Islet of Langerhans (tissue), 1 donor: ENCODE measurements around the gene DERA.
"Not testable (repeated sequence)": the region's sequence is repeated elsewhere in the genome, so short reads cannot be mapped to it uniquely, and the experiment has no call there.

Experiments
- FAIRE-seq: peaks from one replicate; lab custom pipeline; 2011; peaks lifted over from hg19 to GRCh38; lab: Jason Lieb, UNC

The DERA gene

DNA sequence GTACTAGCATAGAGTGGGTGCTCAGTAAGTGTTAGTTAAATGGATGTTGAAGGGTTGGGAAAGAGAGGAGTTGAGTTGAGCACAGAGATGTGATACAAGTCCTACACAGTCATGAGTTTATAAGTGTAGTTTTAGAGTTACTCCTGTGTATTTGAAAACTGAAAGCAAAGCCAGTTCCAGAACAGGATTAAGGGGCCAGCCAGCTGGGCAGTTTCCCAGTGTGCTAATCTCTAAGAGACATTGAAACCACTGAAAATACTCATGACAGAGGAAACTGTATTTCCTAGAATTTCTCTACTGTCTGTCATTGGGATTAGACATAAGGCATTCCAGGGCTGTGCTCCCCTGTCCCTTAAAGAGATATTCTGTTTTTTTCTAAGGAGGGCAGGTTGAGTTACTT lies 101.0 kb downstream of the DERA start:
- FAIRE-seq, result no peak

DNA sequence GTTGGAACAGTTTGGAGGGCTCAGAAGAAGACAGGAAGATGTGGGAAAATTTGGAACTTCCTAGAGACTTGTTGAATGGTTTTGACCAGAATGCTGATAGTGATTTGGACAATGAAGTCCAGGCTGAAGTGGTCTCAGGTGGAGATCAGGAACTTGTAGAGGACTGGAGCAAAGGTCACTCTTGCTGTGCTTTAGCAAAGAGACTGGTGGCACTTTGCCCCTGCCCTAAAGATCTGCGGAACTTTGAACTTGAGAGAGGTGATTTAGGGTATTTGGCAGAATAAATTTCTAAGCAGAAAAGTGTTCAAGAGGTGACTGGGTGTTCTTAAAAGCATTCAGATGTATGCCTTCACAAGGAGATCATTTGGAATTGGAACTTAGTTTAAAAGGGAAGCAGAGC lies 102.6 kb downstream of the DERA start:
- FAIRE-seq, result not testable (repeated sequence)

DNA sequence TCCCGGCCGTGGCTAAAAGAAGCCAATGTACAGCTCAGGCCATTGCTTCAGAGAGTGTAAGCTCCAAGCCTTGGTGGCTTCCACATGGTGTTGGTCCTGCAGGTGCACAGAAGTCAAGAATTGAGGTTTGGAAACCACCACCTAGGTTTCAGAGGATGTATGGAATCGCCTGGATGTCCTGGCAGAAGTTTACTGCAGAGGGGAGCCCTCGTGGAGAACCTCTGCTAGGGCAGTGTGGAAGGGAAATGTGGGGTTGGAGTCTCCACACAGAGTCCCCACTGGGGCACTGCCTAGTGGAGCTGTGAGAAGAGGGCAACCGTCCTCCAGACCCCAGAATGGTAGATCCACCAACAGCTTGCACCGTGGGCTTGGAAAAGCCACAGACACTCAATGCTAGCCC lies 103.3 kb downstream of the DERA start:
- not testable (repeated sequence) for FAIRE-seq

DNA sequence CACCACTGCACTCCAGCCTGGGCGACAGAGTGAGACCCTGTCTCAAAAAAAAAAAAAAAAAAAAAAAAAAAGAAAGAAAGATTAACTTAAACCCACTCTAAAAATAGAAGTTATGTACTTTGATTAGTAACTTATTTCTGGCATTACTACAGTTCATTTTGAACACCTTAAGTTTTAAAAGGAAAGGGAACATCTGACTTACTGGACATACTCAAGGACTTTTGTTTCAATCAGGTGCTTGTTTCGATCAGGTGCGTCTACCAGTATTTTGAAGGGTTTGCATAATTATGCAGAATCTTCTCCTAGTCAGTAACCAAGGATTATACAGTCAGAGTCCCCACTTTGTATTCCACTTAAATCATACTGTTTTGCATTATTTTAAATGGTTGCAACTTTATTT lies 105.6 kb downstream of the DERA start:
- FAIRE-seq, result no peak

DNA sequence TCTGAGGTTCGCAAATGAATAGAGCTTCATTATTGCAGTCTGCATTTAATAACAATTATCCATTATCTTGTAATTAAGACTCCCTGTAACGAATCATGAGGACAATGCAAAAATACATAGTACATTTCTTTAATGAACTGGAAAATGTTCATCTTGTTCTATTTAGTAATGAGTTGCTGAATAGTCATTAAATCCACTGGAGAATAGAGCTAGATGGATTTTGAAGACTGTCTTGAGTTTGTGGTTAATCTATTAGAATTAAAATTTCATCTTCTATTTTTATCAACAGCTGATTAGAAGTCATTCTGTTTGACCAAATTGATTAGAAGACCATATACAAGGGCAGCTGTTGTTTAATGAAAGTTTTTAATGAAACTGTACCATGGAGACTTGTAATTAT lies 107.2 kb downstream of the DERA start:
- FAIRE-seq, result no peak

DNA sequence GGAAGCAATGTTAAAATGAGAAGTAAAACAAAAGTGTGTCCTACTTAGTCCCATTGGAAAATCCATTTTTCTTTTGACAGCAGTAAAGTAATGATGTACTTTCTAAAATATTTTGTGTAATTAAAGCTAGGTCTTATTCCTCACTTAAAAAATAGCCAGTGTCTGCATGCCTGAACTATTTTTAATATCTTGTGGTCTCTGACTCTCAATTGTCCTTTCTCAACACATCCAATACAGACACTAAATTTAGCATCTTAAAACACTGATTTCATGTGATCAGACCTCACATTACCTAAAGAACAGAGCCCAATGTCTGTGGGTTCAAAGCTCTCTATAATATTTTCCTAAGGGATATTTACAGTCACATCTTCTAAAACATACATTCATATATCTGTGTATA lies 108.0 kb downstream of the DERA start:
- no peak for FAIRE-seq

DNA sequence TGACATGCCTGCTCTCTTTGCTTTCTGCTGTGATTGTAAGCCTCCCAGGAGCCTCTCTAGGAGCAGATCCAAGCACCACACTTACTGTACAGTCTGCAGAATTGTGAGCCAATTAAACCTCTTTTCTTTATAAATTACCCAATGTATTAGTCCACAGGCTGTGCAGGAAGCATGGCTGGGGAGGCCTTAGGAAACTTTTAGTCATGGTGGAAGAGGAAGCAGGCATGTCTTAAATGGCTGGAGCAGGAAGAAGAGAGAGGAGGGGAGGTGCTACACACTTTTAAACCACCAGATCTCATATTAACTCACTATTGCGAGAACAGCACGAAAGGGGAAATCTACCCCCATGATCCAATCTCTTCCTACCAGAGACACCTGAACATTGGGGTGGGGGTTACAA lies 108.9 kb downstream of the DERA start:
- FAIRE-seq, result no peak

DNA sequence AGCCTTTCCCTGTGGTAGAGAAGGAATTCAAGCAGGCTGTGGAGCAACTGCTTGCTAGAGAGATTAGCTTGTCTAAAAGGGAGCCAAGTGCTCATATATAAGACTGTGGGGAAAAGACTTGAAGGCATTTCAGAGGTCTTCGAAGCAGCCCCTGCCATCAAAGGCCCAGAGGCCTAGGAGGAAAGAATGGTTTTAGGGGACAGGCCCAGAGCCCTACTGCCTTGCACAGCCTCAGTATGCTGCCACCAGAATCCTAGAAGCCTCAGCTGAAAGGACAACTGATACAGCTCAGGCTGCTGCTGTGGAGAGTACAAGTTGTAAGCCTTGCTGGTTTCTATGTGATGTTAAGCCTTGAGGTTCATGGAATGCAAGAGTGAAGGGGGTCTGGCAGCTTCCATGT lies 109.9 kb downstream of the DERA start:
- no peak for FAIRE-seq

DNA sequence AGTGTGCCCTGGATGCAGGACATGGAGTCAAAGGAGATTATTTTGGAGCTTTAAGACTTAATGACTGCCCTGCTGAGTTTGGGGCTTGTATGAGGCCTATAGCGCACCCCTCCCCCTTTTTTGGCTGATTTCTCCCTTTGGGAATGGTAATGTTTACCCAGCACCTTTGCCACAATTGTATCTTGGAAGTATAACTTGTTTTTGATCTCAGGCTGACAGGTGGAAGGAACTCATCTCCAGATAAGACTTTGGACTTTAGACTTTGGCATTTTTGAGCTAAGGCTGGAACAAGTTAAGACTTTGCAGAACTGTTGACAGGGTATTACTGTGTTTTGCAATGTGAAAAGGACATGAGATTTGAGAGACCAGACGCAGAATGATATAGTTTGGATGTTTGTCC lies 110.5 kb downstream of the DERA start:
- FAIRE-seq, result no peak

DNA sequence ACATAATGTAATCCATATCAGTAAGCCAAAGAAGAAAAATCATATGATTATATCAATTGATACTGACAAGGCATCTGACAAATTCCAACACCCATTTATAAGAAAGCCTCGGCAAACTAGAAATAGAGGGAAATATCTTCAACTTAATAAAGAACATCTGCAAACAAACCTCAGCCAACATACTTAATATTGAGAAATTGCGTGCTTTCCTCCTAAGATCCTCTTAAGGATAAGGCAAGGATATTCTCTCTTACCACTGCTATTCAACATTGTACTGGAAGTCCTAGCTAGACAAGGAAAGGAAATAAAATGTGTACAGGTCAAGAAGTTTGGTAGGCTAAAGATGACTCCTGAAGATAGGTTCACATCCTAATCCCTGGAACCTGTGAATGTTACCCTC lies 115.9 kb downstream of the DERA start:
- FAIRE-seq, result no peak

DNA sequence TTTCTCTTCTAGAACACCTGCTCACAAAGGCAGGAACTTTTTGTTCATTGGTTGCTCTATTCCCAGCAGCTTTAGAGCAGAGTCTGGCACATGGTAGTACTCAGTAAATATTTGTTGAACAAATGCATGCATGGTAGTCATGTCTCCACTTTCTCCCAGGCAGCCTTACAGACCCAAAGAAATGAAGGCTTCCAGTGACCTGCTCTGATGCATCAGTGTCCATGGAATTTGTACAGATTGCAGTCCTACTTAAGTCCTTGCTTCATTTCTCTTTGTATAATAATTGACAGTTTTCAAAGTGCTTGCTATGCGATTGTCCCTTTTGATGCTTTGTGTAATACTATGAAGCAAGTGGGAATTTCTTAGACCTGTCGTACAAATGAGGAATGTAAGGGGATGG lies 119.6 kb downstream of the DERA start:
- no peak for FAIRE-seq

DNA sequence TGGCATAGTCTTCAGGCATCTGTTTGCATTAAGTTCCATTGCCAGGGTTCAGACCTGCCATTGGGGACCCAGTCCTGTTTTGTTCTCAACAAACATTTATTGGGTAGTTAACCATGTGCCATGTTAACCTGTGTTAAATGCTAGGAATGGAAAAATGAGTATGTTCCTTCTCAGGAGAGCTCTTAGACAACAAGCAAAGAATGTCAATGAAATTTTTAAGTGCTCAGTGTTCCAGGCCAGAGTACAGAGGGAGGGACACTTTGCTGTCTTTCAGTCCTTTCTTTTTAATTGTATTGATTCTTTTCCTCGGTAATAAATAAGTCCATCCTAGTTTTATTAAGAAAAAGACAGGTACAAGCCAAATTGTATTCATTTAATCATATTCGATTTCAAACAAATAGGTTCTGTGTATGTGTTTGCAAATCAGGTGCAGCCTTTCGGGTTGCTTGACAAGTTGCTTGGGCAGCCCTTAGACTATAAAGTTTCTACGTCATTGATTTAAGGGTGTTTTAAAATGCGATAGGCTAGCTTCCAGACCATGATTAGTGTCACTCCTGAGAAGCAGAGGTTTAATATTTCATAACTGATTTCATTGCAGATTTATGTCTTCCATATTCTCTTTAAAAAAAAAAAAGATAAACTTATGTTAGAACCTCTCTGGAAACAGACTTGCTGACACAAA lies 123.1 kb downstream of the DERA start:
- FAIRE-seq, result no peak

DNA sequence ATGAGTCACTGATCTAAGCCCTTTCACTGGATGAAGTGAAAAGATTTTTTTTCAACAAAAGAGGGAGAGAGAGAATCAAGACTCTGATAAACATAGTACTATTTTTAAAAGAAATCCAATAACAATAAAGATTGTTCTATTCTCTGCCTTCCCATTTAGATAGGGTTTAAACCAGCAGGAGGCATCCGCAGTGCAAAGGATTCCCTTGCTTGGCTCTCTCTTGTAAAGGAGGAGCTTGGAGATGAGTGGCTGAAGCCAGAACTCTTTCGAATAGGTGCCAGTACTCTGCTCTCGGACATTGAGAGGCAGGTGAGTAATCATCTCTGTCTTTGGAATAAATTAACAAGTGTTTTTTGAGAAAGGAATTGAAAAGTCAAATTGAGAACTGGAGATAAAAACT lies 124.9 kb downstream of the DERA start:
- FAIRE-seq, result no peak

DNA sequence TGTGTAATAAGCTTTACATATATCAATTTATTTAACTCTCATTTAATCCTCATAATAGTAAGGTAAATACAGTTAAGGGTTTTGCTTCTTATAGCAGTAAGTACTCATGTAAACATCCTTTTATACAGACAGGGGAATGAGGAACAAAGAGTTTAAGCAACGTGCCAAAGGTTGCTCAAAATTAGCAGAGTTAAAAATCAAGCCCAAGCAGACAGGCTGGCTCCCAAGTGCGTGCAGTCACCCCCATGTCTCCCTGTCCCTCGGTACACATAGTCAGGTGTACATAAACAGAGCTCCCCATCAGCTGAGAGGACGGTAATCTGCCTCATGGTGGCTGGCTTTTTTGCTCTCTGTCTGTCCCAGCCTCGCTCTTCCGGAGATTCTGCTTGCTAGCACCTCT lies 126.4 kb downstream of the DERA start:
- FAIRE-seq, result no peak

DNA sequence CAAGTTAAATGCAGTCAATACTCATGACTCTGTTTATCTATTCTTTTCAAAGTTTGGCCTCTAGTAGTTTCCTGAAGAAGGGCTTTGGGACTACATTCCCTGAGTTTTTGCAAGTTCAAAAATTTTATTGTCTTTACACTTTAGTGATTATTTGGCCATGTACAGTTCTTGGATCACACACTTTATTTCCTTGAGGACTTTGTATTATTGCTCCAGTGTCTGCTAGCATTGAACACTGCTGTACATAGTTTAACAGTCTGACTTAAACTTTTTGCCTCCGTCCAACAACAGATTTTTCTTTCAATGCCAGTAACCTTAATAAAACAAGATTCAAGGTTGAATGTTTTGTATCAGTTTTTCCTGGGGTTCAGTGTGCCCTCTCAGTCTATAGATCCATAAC lies 132.3 kb downstream of the DERA start:
- FAIRE-seq, result no peak

DNA sequence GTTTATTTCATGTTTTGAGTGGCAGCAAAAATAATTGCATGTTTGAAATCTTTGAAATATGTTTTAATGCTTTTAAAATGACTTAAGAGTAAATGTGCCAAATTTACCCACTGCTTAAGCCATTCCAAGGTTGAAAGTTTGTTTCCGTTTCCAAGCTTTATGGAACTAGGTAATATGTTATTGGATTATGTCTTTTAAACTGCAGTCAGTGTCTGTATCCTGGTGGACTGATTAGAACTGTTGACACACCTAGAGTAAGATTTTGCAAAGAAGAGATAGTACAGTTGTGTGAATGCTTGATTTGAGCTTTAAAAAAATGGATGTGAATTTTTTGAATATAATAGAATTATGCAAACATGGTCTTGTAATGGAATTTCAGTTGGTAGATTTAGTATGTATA lies 135.1 kb downstream of the DERA start:
- FAIRE-seq, result no peak

DNA sequence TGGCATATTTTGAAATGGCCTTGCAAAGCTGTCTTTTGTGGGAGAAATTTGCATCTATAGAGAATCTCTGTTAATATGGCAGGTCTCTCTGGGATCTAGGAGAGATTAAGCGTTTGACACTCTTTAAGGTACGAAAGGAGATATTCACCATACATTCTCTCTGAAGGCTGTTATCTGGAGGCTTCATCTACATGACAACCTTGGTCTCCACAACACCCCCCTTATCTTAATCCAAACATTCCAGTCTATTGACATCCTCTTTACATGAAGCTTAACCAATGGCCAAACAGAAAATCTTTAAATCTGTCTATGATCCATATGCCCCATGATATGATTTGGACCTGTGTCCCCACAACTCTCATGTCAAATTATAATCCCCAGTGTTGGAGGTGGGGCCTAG lies 137.4 kb downstream of the DERA start:
- no peak for FAIRE-seq

DNA sequence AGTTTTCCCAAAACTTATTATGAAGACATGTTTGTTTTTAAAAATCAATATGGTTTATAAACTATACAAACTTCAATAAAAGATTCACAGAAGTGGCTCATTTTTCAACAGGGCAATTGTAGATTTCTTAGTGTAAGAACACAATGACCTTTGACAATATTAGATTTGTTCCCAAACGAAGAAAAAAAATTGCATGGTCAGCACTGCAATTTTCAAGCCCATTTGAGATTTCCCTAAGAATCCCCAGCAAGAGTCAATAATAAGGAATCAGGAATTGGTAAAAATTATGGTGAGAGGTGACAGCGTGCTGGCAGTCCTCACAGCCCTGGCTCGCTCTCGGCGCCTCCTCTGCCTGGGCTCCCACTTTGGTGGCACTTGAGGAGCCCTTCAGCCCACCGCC lies 145.8 kb downstream of the DERA start:
- FAIRE-seq, result no peak

DNA sequence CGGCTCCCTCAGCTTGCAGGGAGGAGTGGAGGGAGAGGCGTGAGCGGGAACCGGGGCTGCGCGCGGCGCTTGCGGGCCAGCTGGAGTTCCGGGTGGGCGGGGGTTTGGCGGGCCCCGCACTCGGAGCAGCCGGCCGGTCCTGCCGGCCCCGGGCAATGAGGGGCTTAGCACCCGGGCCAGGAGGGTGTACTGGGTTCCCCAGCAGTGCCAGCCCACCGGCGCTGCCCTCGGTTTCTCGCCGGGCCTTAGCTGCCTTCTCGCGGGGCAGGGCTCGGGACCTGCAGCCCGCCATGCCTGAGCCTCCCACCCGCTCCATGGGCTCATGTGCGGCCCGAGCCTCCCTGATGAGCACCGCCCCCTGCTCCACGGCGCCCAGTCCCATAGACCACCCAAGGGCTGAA lies 146.2 kb downstream of the DERA start:
- not testable (repeated sequence) for FAIRE-seq

DNA sequence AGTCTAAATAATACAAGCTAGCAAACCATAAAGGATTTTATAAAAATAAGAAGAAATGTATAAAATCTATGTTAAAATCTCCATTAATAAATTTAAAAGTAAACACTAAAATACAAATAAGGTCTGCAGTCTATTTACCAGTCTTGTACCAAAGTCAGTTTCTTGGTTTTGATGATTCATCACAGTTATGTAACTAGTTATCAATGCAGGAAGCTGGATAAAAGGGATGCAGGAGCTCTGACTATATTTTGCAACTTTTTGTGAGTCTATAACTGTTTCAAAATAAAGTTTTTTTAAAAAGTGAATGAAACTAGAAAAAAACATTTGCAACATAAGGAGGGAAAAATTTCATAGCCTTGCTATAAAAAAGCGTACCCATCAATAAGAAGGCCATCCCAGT lies 151.5 kb downstream of the DERA start:
- peak; percentile 21 for FAIRE-seq

DNA sequence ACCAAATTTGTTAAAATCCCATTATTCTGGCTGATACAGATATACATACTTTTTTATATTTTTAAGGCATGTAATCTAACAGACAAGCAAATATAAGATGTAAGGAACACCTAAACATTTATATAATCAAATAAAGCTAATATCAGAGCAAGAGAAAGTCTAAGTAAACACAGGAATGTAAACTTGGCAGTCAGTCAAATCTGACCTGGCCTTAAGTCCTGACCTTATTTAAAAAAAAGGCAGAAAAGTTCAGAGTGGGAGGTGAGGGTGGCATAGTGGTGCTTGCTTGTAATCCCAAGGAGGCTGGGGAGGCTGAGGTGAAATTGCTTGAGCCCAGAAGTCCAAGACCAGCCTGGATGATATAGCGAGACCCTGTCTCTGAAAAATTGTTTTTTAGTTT lies 152.6 kb downstream of the DERA start:
- no peak for FAIRE-seq

DNA sequence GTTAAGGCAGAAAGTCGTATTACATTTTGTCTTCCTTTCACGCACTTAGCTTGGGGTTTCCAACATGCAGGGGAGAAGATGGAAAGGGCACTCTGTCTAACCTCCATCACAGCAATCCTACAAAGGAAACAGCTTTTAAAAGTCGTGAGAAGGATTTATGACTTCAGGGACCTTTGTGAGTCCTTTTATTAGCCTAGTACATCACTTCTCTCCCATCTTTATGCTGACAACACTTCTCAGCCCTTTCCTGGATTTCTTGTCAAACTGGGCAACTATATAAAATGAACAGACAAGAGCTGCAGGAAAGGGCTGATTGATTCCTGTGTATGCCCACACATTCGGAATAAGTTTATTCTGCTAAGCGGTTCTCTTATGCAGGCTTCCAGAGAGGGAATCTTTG lies 159.0 kb downstream of the DERA start:
- no peak for FAIRE-seq

DNA sequence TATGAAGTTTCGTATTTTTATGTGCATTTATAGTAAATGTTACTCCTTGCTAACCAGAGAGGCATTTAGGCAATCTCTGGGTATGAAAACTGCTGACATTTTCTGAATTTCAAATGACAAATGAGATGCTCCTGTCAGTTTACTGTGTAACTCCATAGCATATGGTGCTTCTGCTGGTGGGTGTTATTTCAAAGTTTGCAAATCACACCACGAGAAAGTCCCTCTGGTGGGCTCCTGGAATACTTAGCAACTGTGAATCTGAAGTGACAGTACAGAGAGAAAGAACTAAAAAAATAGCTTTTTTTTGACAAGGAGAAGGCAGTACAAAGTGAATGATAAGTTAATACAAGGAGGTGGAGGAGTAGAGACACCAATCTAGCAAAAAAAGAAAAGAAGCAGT lies 161.5 kb downstream of the DERA start:
- no peak for FAIRE-seq

DNA sequence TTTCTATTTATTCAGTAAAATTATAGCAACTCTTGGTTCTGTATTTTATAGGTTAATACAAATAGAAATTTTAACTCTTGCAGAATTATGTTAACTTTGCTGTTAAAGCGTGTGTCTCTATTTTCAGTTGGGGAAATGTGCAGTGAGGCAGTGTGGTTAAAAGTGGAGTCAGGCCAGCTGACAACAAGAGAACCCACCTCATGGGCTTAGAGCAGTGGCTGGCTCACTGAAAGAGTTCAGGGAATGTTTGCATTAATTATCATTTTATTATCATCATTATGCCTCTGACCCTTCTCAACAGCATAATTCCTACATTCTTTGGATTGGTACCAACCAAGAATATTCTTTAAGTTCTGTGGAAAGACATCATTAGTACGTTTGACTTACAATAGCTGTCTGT lies 163.8 kb downstream of the DERA start:
- FAIRE-seq, result no peak

DNA sequence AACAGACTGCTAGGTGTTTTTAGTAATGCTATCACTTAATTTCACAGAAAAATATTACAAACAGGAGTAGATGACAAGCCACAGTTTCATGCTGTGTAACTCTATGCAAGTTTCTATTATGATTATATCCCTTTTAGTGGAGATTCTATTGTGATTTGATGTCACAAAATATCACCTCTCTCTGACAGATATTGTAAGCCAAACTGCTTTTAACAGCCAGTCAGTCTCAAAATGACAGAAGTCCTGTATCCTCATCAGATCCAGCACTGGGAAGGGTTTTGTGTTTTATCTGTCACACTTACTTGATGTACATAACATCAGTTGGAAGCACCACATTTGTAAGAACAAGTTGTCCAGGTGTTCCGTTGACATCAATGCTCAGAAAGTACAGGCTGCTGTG lies 164.8 kb downstream of the DERA start:
- FAIRE-seq, result no peak
